Body of pancreas (tissue), 4 donors: Measurements from ENCODE around the gene CTDSPL2.

ENCODE experiments used
- POLR2A ChIP-seq, 3 donors: fragments of 450-650 bp; IDR thresholded peaks; one replicate each; pipeline ENCODE4 v1.6.1; 2016; ENCODE audit warnings: antibody characterized with exemption in 3 of 3, mild to moderate bottlenecking in 2 of 3
- TF ChIP-seq, protein P1 (sequence below), 7 experiments: fragments of 450-650 bp in 4 of 7; fragments of 200-600 bp in 3 of 7; sonication (generic) in 3 of 7; IDR thresholded peaks; one replicate each; pipeline ENCODE4 v1.5.1; 2016 to 2019; ENCODE audit warnings: antibody characterized with exemption in 7 of 7

DNA sequence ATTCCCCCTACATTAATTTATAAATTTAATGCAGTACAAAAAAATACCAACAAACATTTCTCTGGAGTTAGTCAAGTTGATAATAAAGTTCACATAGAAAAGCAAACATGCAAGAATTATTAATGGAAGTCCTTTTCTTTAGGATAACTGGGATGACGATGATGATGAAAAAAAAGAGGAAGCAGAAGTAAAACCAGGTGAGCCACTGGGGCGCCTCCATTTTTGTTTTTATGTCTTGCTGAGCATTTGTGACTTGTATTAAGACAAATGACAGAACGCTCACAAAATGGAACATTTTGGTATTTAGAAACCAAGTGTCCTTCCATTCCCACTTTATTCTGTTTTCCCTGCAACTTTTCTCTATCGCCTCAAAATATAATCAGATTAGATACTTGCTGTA, 123.3 kb downstream of the CTDSPL2 start:
- TF ChIP-seq, protein P1, sequence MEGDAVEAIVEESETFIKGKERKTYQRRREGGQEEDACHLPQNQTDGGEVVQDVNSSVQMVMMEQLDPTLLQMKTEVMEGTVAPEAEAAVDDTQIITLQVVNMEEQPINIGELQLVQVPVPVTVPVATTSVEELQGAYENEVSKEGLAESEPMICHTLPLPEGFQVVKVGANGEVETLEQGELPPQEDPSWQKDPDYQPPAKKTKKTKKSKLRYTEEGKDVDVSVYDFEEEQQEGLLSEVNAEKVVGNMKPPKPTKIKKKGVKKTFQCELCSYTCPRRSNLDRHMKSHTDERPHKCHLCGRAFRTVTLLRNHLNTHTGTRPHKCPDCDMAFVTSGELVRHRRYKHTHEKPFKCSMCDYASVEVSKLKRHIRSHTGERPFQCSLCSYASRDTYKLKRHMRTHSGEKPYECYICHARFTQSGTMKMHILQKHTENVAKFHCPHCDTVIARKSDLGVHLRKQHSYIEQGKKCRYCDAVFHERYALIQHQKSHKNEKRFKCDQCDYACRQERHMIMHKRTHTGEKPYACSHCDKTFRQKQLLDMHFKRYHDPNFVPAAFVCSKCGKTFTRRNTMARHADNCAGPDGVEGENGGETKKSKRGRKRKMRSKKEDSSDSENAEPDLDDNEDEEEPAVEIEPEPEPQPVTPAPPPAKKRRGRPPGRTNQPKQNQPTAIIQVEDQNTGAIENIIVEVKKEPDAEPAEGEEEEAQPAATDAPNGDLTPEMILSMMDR (IDR thresholded peaks at IDR 0.05): no peak
- no peak for TF ChIP-seq POLR2A (IDR thresholded peaks at IDR 0.05)
